GM21825 (cell line): ENCODE measurements around the gene MESD.

Experiments used
- ATAC-seq: cut with Tn5 transposase; IDR thresholded peaks from one replicate; pipeline ENCODE4 v1.9.1; 2021; ENCODE audit warnings: mild to moderate bottlenecking, moderate library complexity; ENCODE audit not compliant: unreplicated experiment

MESD gene

GRCh38 chr15:80992006-80992405, 2.4 kb upstream of the MESD start:
- ATAC-seq = no peak

- no peak for ATAC-seq
Observed at GRCh38 chr15:80991421-80991820, 1.8 kb upstream of the MESD start.

- ATAC-seq = no peak
Observed at GRCh38 chr15:80990955-80991354, 1.3 kb upstream of the MESD start.

GRCh38 chr15:80989081-80989517, 520 bp downstream of the MESD start:
- ATAC-seq = no peak

GRCh38 chr15:80988148-80988796, 1.3 kb downstream of the MESD start:
- no peak for ATAC-seq

GRCh38 chr15:80986487-80986886, 3.1 kb downstream of the MESD start:
- ATAC-seq = no peak

- ATAC-seq = no peak
Observed at GRCh38 chr15:80985981-80986380, 3.6 kb downstream of the MESD start.

- no peak for ATAC-seq
Observed at GRCh38 chr15:80984856-80985255, 4.8 kb downstream of the MESD start.

GRCh38 chr15:80982839-80983238, 6.8 kb downstream of the MESD start:
- no peak for ATAC-seq

GRCh38 chr15:80982205-80982604, 7.4 kb downstream of the MESD start:
- ATAC-seq = no peak

- ATAC-seq = no peak
Observed at GRCh38 chr15:80979538-80980200, 9.9 kb downstream of the MESD start.

GRCh38 chr15:80978685-80979329, 10.8 kb downstream of the MESD start:
- ATAC-seq = no peak

GRCh38 chr15:80977627-80978036, 12.0 kb downstream of the MESD start:
- ATAC-seq = no peak

GRCh38 chr15:80976851-80977250, 12.8 kb downstream of the MESD start:
- no peak for ATAC-seq

- ATAC-seq = no peak
Observed at GRCh38 chr15:80974914-80975313, 14.7 kb downstream of the MESD start.

GRCh38 chr15:80972276-80972675, 17.3 kb downstream of the MESD start:
- ATAC-seq = no peak

GRCh38 chr15:80971143-80971542, 18.5 kb downstream of the MESD start:
- ATAC-seq = no peak

- no peak for ATAC-seq
Observed at GRCh38 chr15:80970658-80971057, 19.0 kb downstream of the MESD start.

GRCh38 chr15:80970018-80970657, 19.5 kb downstream of the MESD start:
- no peak for ATAC-seq

GRCh38 chr15:80969316-80969715, 20.3 kb downstream of the MESD start:
- ATAC-seq = no peak

- no peak for ATAC-seq
Observed at GRCh38 chr15:80967991-80968510, 21.6 kb downstream of the MESD start.
